PC-3 (cell line): ENCODE results near the gene ANKS4B.

ENCODE experiments used
- EZH2 ChIP-seq: fragments of 300-600 bp; sonication (generic); IDR thresholded peaks from one replicate; pipeline ENCODE4 v1.6.1; 2017; ENCODE audit warnings: antibody characterized with exemption, mild to moderate bottlenecking, low read length; ENCODE audit not compliant: unreplicated experiment
- EZH2phosphoT487 ChIP-seq: fragments of 300-600 bp; sonication (generic); IDR thresholded peaks from 2 replicates; pipeline ENCODE4 v1.6.1; 2018; ENCODE audit warnings: mild to moderate bottlenecking, antibody characterized with exemption, low read length, borderline replicate concordance
- TF ChIP-seq, protein P1 (sequence below): fragments of 300-600 bp; sonication (generic); conservative IDR thresholded peaks from 2 replicates; pipeline ENCODE4 v1.5.1; 2017; ENCODE audit warnings: antibody characterized with exemption, low read depth, mild to moderate bottlenecking, low read length

DNA sequence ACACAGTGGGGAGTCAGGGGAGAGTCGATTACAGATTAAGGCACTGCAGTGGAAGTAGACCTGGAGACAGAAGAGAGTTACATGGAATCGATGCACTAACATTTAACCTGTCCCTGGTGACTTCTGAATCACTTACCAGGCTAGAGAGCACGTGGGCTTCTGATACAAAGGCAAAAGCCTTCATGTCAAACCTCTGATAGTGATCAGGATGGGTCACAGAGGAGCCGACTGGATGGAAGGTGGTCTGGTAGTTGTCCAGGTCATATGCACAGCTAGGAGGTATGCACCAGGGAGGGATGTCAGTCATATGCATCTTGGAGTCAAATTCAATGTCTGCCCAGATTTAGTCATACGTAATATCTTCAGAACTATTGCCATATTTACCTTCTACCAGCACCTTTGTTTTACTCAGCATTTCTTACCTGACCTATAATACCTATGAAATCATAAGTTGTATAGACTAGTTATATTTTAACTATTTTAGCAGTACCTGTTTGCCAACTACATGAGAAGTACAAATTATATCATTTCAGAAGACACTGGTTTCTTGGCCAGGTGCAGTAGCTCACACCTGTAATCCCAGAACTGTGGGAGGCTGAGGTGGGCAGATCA is 33.8 kb upstream of the ANKS4B start:
- TF ChIP-seq, protein P1, sequence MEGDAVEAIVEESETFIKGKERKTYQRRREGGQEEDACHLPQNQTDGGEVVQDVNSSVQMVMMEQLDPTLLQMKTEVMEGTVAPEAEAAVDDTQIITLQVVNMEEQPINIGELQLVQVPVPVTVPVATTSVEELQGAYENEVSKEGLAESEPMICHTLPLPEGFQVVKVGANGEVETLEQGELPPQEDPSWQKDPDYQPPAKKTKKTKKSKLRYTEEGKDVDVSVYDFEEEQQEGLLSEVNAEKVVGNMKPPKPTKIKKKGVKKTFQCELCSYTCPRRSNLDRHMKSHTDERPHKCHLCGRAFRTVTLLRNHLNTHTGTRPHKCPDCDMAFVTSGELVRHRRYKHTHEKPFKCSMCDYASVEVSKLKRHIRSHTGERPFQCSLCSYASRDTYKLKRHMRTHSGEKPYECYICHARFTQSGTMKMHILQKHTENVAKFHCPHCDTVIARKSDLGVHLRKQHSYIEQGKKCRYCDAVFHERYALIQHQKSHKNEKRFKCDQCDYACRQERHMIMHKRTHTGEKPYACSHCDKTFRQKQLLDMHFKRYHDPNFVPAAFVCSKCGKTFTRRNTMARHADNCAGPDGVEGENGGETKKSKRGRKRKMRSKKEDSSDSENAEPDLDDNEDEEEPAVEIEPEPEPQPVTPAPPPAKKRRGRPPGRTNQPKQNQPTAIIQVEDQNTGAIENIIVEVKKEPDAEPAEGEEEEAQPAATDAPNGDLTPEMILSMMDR = no peak
- no peak for TF ChIP-seq EZH2phosphoT487
- TF ChIP-seq EZH2 = no peak
